OCI-LY3 (cell line): ENCODE measurements around the gene AKT3.

Source experiments
- H2AFZ ChIP-seq: fragments of 200-600, 300-600 bp; shearing (Covaris generic); 2 replicates; pipeline ENCODE4 v1.6.0; 2014; ENCODE audit warnings: antibody characterized with exemption, low read depth, low read length
- H3K27ac ChIP-seq: fragments of 200-600, 300-600 bp; sonication (generic); 2 replicates; pipeline ENCODE4 v1.5.1; 2014; ENCODE audit warnings: mild to moderate bottlenecking, low read length, moderate library complexity, mixed read lengths
- H3K27me3 ChIP-seq: fragments of 200-600, 300-600 bp; sonication (generic); 2 replicates; pipeline ENCODE4 v1.6.1; 2014; ENCODE audit warnings: low read depth, low read length, mixed read lengths
- H3K36me3 ChIP-seq: fragments of 200-600, 300-600 bp; sonication (generic); replicated peaks from 2 replicates; pipeline ENCODE3; 2014; ENCODE audit warnings: low read depth, low read length, mixed read lengths
- H3K4me1 ChIP-seq: fragments of 300-600, 200-600 bp; sonication (generic); 2 replicates; pipeline ENCODE4 v1.6.1; 2014; ENCODE audit warnings: low read length, mixed read lengths
- H3K4me2 ChIP-seq: fragments of 200-600, 300-600 bp; sonication (generic); 2 replicates; pipeline ENCODE4 v1.6.1; 2014; ENCODE audit warnings: low read length, mixed read lengths
- H3K4me3 ChIP-seq: fragments of 300-600, 200-600 bp; sonication (generic); 2 replicates; pipeline ENCODE4 v1.5.1; 2014; ENCODE audit warnings: antibody characterized with exemption, mild to moderate bottlenecking, low read length, moderate library complexity
- H3K79me2 ChIP-seq: fragments of 300-600, 200-600 bp; shearing (Covaris generic); 2 replicates; pipeline ENCODE4 v1.6.1; 2014; ENCODE audit warnings: mild to moderate bottlenecking, low read length, mixed read lengths
- H3K9ac ChIP-seq: fragments of 300-600, 200-600 bp; shearing (Covaris generic); 2 replicates; pipeline ENCODE4 v1.6.0; 2014; ENCODE audit warnings: mild to moderate bottlenecking, low read length, moderate library complexity
- H3K9me3 ChIP-seq: fragments of 200-600, 300-600 bp; shearing (Covaris generic); 2 replicates; pipeline ENCODE4 v1.6.1; 2014; ENCODE audit warnings: low read length, mixed read lengths; ENCODE audit not compliant: insufficient read depth
- H4K20me1 ChIP-seq: fragments of 200-600, 300-600 bp; sonication (generic); 2 replicates; pipeline ENCODE4 v1.6.1; 2016; ENCODE audit warnings: low read length, mixed read lengths; ENCODE audit not compliant: insufficient read depth
- CTCF ChIP-seq: fragments of 200-600, 300-600 bp; sonication (generic); IDR thresholded peaks from 2 replicates; pipeline ENCODE4 v1.5.1; 2014; ENCODE audit warnings: antibody characterized with exemption, low read length, low read depth
- EZH2phosphoT487 ChIP-seq: fragments of 200-600 bp; shearing (Covaris generic); IDR thresholded peaks from 2 replicates; pipeline ENCODE4 v1.6.1; 2018; ENCODE audit warnings: antibody characterized with exemption, mixed run types, low read depth

The AKT3 gene

GRCh38 chr1:243443557-243443956, 406.5 kb downstream of the AKT3 start:
- Histone ChIP-seq H3K4me2 (no peak overlapping the region), H3K4me1 (no peaks in the 10 kb centered on the region)
- TF ChIP-seq CTCF = no peak
- TF ChIP-seq EZH2phosphoT487 = no peak

GRCh38 chr1:243441601-243442000, 408.4 kb downstream of the AKT3 start:
- Histone ChIP-seq H3K79me2 (no peaks in the 10 kb centered on the region), H4K20me1 (no peaks in the 10 kb centered on the region), H3K27me3 (no peaks in the 10 kb centered on the region), H3K27ac (no peak overlapping the region), H3K36me3 (no peaks in the 10 kb centered on the region), H3K4me1 (no peaks in the 10 kb centered on the region), H3K4me2 (no peak overlapping the region), H3K9ac (no peak overlapping the region), H3K9me3 (no peaks in the 10 kb centered on the region), H3K4me3 (no peak overlapping the region), H2AFZ (no peak overlapping the region)
- TF ChIP-seq CTCF (no peak), EZH2phosphoT487 (no peak)

More at GRCh38 chr1:243443557-243443956, 406.5 kb downstream of the AKT3 start:
- Histone ChIP-seq H3K9me3 (no peaks in the 10 kb centered on the region), H3K36me3 (no peaks in the 10 kb centered on the region), H3K9ac (no peak overlapping the region), H3K27me3 (no peaks in the 10 kb centered on the region), H3K27ac (no peak overlapping the region), H4K20me1 (no peaks in the 10 kb centered on the region), H2AFZ (no peak overlapping the region), H3K4me3 (no peak overlapping the region), H3K79me2 (no peaks in the 10 kb centered on the region)

GRCh38 chr1:243440406-243440805, 409.6 kb downstream of the AKT3 start:
- no peaks in the 10 kb centered on the region for H3K9me3 ChIP-seq
- H3K9ac ChIP-seq = no peak overlapping the region
- no peaks in the 10 kb centered on the region for H3K4me1 ChIP-seq
- H4K20me1 ChIP-seq = no peaks in the 10 kb centered on the region
- no peak for TF ChIP-seq CTCF
- no peak for TF ChIP-seq EZH2phosphoT487
- H3K27me3 ChIP-seq = no peaks in the 10 kb centered on the region
- H2AFZ ChIP-seq = no peak overlapping the region
- H3K4me3 ChIP-seq = no peak overlapping the region
- no peak overlapping the region for H3K4me2 ChIP-seq
- H3K27ac ChIP-seq = no peak overlapping the region
- H3K36me3 ChIP-seq = no peaks in the 10 kb centered on the region
- H3K79me2 ChIP-seq = no peaks in the 10 kb centered on the region

GRCh38 chr1:243438815-243439214, 411.2 kb downstream of the AKT3 start:
- H3K9ac ChIP-seq = no peak overlapping the region
- no peaks in the 10 kb centered on the region for H3K36me3 ChIP-seq
- no peak for TF ChIP-seq CTCF
- no peak for TF ChIP-seq EZH2phosphoT487
- H3K27me3 ChIP-seq = no peaks in the 10 kb centered on the region
- H3K4me3 ChIP-seq = no peak overlapping the region
- H3K4me1 ChIP-seq = peaks cover 3% of the 10 kb centered on the region; the same call in 1 of the 2 replicates
- no peaks in the 10 kb centered on the region for H3K79me2 ChIP-seq
- H2AFZ ChIP-seq = no peak overlapping the region
- no peak overlapping the region for H3K27ac ChIP-seq
- no peak overlapping the region for H3K4me2 ChIP-seq
- no peaks in the 10 kb centered on the region for H4K20me1 ChIP-seq
- H3K9me3 ChIP-seq = no peaks in the 10 kb centered on the region
